Endothelial cell of umbilical vein (primary cell): Measurements from ENCODE around the gene MBTPS2.

ENCODE experiments used
- JUN ChIP-seq: IDR thresholded peaks from 2 replicates; pipeline ENCODE4 v1.6.1; 2011; ENCODE audit warnings: borderline replicate concordance, low read depth; ENCODE audit not compliant: insufficient read length, insufficient read depth
- POLR2A ChIP-seq: IDR thresholded peaks from 2 replicates; pipeline ENCODE4 v1.6.1; 2012; ENCODE audit warnings: low read depth, mild to moderate bottlenecking, control low read depth, low read length

DNA sequence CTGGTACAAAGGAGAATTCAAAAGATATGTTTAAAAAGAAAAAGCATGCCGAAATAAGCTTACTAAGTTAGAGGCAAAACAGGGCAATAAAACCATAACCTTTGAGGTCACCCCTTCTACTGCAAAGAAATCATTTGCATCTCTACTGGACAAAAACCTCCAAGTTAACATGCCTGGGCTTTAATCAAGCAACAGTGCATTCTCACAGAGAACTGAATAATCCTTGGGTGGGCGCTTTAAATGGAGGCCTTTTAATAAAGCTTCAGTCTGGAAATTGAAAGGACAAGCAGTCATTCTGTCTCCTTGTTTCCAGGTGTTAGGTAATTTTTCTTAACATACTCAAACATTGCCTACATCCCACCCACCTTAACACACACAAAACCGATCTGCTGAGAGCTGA is 66.5 kb downstream of the MBTPS2 start:
- no peak for TF ChIP-seq JUN
- no peak for TF ChIP-seq POLR2A
